Tibial nerve (tissue), 4 donors: Measurements from ENCODE around the gene TMEM121.

Experiments used
- EP300 ChIP-seq, 2 donors: sonication (generic); formaldehyde crosslinking; IDR thresholded peaks; one replicate each; pipeline ENCODE4 v1.6.1; 2017; ENCODE audit warnings: antibody characterized with exemption in 2 of 2, mild to moderate bottlenecking in 1 of 2
- POLR2A ChIP-seq, 2 donors: fragments of 450-650 bp; IDR thresholded peaks; one replicate each; pipeline ENCODE4 v1.6.1; 2017; ENCODE audit warnings: antibody characterized with exemption in 2 of 2, mild to moderate bottlenecking in 2 of 2, moderate library complexity in 2 of 2
- TF ChIP-seq, protein P1 (sequence below), 5 experiments: fragments of 200-600 bp in 3 of 5; fragments of 450-650 bp in 2 of 5; sonication (generic) in 3 of 5; IDR thresholded peaks; one replicate each; pipeline ENCODE4 v1.5.1; 2016 to 2019; ENCODE audit warnings: antibody characterized with exemption in 5 of 5, mild to moderate bottlenecking in 3 of 5, moderate library complexity in 2 of 5

DNA sequence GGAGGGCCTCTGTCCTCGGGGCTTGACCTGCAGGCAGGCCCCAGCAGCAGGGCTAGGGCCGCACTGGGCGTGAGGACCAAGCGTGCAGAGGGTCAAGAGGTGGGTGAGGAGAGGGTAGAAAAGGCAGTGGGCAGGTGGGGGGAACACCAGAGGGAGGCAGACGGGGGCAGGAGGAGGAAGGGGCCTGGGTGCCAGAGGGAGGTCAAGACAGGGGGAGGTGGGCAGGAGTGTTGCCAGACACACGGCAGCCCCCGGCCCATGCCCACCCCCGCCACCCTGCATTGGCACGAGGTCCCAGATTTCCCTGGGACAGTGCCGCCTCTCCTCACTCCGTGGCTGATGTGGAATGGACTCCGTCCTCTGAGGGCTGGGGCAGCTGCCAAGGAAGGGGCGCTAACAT lies 8.2 kb downstream of the TMEM121 start:
- TF ChIP-seq, protein P1, sequence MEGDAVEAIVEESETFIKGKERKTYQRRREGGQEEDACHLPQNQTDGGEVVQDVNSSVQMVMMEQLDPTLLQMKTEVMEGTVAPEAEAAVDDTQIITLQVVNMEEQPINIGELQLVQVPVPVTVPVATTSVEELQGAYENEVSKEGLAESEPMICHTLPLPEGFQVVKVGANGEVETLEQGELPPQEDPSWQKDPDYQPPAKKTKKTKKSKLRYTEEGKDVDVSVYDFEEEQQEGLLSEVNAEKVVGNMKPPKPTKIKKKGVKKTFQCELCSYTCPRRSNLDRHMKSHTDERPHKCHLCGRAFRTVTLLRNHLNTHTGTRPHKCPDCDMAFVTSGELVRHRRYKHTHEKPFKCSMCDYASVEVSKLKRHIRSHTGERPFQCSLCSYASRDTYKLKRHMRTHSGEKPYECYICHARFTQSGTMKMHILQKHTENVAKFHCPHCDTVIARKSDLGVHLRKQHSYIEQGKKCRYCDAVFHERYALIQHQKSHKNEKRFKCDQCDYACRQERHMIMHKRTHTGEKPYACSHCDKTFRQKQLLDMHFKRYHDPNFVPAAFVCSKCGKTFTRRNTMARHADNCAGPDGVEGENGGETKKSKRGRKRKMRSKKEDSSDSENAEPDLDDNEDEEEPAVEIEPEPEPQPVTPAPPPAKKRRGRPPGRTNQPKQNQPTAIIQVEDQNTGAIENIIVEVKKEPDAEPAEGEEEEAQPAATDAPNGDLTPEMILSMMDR (IDR thresholded peaks at IDR 0.05): no peak
- TF ChIP-seq EP300 (IDR thresholded peaks at IDR 0.05) (no peak), POLR2A (IDR thresholded peaks at IDR 0.05) (no peak)
